AG09309 (cell line): ENCODE data around the gene RPS6KA2.
"Not testable (repeated sequence)": the region's sequence is repeated elsewhere in the genome, so short reads cannot be mapped to it uniquely, and the experiment has no call there.

Experiments used
- DNase-seq: peaks from one replicate; pipeline ENCODE4 v3.0.0-alpha.2; 2010; ENCODE audit warnings: low read depth
- H3K4me3 ChIP-seq: 2 replicates; pipeline ENCODE4 v1.5.1; 2011; ENCODE audit warnings: mild to moderate bottlenecking, low read depth, low read length, moderate library complexity; ENCODE audit not compliant: control insufficient read depth
- CTCF ChIP-seq: IDR thresholded peaks from 2 replicates; pipeline ENCODE4 v1.5.1; 2011; ENCODE audit warnings: mild to moderate bottlenecking, low read depth, low read length, inconsistent platforms; ENCODE audit not compliant: insufficient read depth, control insufficient read depth; ENCODE audit errors: missing control alignments

The RPS6KA2 gene

GRCh38 chr6:166387642-166388289 lies 239.3 kb downstream of the RPS6KA2 start:
- DNase-seq = no peak
- no peak for TF ChIP-seq CTCF
- H3K4me3 ChIP-seq = no peak overlapping the region

- DNase-seq, H3K4me3 ChIP-seq: not testable (repeated sequence)
Measured at GRCh38 chr6:166387098-166387497, 240.0 kb downstream of the RPS6KA2 start.

GRCh38 chr6:166386111-166386510 lies 240.9 kb downstream of the RPS6KA2 start:
- H3K4me3 ChIP-seq = no peak overlapping the region

GRCh38 chr6:166383802-166384363 lies 243.2 kb downstream of the RPS6KA2 start:
- peak overlapping the region; percentile 84 for H3K4me3 ChIP-seq
- not testable (repeated sequence) for DNase-seq
- peak; percentile 13 for TF ChIP-seq CTCF

More at GRCh38 chr6:166386111-166386510, 240.9 kb downstream of the RPS6KA2 start:
- no peak for TF ChIP-seq CTCF
- no peak for DNase-seq

GRCh38 chr6:166382933-166383801 lies 243.9 kb downstream of the RPS6KA2 start, which contains the start of gene MPC1:
MPC1 (minus strand) TSS chr6:166382940; CDS start chr6:166382876, 64 bp downstream.
- H3K4me3 ChIP-seq = peak within 1 kb of the TSS; percentile 84
- peak; percentile 74 for DNase-seq
- TF ChIP-seq CTCF = no peak

- TF ChIP-seq CTCF = no peak
- DNase-seq = no peak
- H3K4me3 ChIP-seq = peak overlapping the region; percentile 84
Measured at GRCh38 chr6:166382500-166382932, 244.5 kb downstream of the RPS6KA2 start.

GRCh38 chr6:166381733-166382499 lies 245.1 kb downstream of the RPS6KA2 start:
- peak; percentile 66 for TF ChIP-seq CTCF
- peak overlapping the region; percentile 84 for H3K4me3 ChIP-seq
- DNase-seq = no peak
